ENCODE measurements around the gene PAX8. TPM values are rescaled to one million over a fixed set of nuclear protein-coding genes. Genes with fewer than 3 reads are reported as not detected.

The PAX8 gene
- total and polyA plus RNA-seq, 4 donors: 0.28 to 5.9 (median 2.3) TPM

DNA sequence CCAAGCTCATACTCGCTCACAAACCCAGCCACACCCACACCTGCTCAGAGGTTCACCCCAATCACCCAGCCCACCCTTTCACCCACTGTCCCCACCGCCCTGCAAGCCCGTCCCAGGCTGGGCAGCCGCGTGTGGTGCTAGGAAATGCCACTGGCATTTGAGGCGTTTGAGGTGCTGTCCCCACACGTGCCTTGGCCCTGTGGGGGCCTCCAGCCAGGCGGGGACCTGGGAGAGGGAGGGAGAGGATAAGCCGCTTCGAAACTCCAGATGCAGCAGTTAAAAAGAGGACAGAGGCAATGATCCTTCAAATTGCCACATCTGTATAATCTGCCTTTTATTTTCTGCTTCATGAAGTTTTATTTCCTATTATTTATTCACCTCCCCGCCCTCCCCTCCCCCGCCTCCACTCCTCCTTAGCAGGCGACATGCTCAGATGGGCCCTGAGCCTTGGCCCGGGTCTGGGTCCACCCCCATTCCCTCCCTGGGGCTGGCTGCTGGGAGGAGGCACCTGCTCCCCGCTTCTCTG lies 69.0 kb downstream of the PAX8 start:
- no peak for ATAC-seq (ENCODE audit: insufficient read depth, low FRiP score)
- Histone ChIP-seq H3K4me1 (ENCODE audit: control insufficient read depth in 5 of 5, insufficient read depth in 5 of 5, low read length in 5 of 5) (peaks cover 4 to 25% (median 9%) of the 10 kb centered on the region in 5 donors), H3K27me3 (ENCODE audit: control insufficient read depth in 3 of 3, insufficient read depth in 3 of 3, low read length in 2 of 3) (no peaks in the 10 kb centered on the region), H3K27ac (ENCODE audit: low read depth in 1 of 2, low read length in 1 of 2) (no peak overlapping the region), H3K36me3 (ENCODE audit: control insufficient read depth in 4 of 4, insufficient read depth in 4 of 4, low read length in 4 of 4) (no peaks in the 10 kb centered on the region), H3K9me3 (ENCODE audit: control insufficient read depth in 4 of 4, insufficient read depth in 3 of 4, low read length in 3 of 4) (no peaks in the 10 kb centered on the region), H3K9ac (ENCODE audit: insufficient read depth in 1 of 2, low read length in 2 of 2) (no peak overlapping the region), H3K4me3 (no peak overlapping the region)
- TF ChIP-seq, protein P1, sequence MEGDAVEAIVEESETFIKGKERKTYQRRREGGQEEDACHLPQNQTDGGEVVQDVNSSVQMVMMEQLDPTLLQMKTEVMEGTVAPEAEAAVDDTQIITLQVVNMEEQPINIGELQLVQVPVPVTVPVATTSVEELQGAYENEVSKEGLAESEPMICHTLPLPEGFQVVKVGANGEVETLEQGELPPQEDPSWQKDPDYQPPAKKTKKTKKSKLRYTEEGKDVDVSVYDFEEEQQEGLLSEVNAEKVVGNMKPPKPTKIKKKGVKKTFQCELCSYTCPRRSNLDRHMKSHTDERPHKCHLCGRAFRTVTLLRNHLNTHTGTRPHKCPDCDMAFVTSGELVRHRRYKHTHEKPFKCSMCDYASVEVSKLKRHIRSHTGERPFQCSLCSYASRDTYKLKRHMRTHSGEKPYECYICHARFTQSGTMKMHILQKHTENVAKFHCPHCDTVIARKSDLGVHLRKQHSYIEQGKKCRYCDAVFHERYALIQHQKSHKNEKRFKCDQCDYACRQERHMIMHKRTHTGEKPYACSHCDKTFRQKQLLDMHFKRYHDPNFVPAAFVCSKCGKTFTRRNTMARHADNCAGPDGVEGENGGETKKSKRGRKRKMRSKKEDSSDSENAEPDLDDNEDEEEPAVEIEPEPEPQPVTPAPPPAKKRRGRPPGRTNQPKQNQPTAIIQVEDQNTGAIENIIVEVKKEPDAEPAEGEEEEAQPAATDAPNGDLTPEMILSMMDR (IDR thresholded peaks at IDR 0.05; ENCODE audit: control extremely low read depth, extremely low read depth): no peak
- DNase-seq: no peak
- WGBS, 2 donors: 86% methylated on average over 15 of the region's 15 CpGs

- H3K4me3 ChIP-seq: no peak overlapping the region
- no peaks in the 10 kb centered on the region for H3K36me3 ChIP-seq (ENCODE audit: control insufficient read depth in 4 of 4, insufficient read depth in 4 of 4, low read length in 4 of 4)
- 72 to 89% methylated on average over 8 of the region's 8 CpGs for WGBS, 2 donors
- no peak overlapping the region for H3K9ac ChIP-seq (ENCODE audit: insufficient read depth in 1 of 2, low read length in 2 of 2)
- DNase-seq (peak in 1 of 3 donors; percentile 53), ATAC-seq (ENCODE audit: insufficient read depth, low FRiP score) (no peak)
- peaks cover 4 to 25% (median 9%) of the 10 kb centered on the region in 5 donors for H3K4me1 ChIP-seq (ENCODE audit: control insufficient read depth in 5 of 5, insufficient read depth in 5 of 5, low read length in 5 of 5)
- no peaks in the 10 kb centered on the region for H3K9me3 ChIP-seq (ENCODE audit: control insufficient read depth in 4 of 4, insufficient read depth in 3 of 4, low read length in 3 of 4)
- H3K27ac ChIP-seq (ENCODE audit: low read depth in 1 of 2, low read length in 1 of 2): no peak overlapping the region
- TF ChIP-seq, protein P1 (IDR thresholded peaks at IDR 0.05; ENCODE audit: control extremely low read depth, extremely low read depth): no peak
- H3K27me3 ChIP-seq (ENCODE audit: control insufficient read depth in 3 of 3, insufficient read depth in 3 of 3, low read length in 2 of 3): no peaks in the 10 kb centered on the region
Measured at GRCh38 chr2:113209011-113209645, 69.6 kb downstream of the PAX8 start.

- no peaks in the 10 kb centered on the region for H3K9me3 ChIP-seq (ENCODE audit: control insufficient read depth in 4 of 4, insufficient read depth in 3 of 4, low read length in 3 of 4)
- peaks cover 4 to 25% (median 9%) of the 10 kb centered on the region in 5 donors for H3K4me1 ChIP-seq (ENCODE audit: control insufficient read depth in 5 of 5, insufficient read depth in 5 of 5, low read length in 5 of 5)
- H3K27ac ChIP-seq (ENCODE audit: low read depth in 1 of 2, low read length in 1 of 2): no peak overlapping the region
- H3K27me3 ChIP-seq (ENCODE audit: control insufficient read depth in 3 of 3, insufficient read depth in 3 of 3, low read length in 2 of 3): no peaks in the 10 kb centered on the region
- DNase-seq (no peak), ATAC-seq (ENCODE audit: insufficient read depth, low FRiP score) (no peak)
- H3K9ac ChIP-seq (ENCODE audit: insufficient read depth in 1 of 2, low read length in 2 of 2): no peak overlapping the region
- TF ChIP-seq, protein P1 (IDR thresholded peaks at IDR 0.05; ENCODE audit: control extremely low read depth, extremely low read depth): no peak
- H3K4me3 ChIP-seq: no peak overlapping the region
- 96% methylated on average over 5 of the region's 5 CpGs for WGBS, 2 donors
- H3K36me3 ChIP-seq (ENCODE audit: control insufficient read depth in 4 of 4, insufficient read depth in 4 of 4, low read length in 4 of 4): no peaks in the 10 kb centered on the region
Measured at GRCh38 chr2:113208396-113208795, 70.3 kb downstream of the PAX8 start.
